Cardiac septum (tissue), 1 donor: ENCODE data around the gene MBP. TPM values are rescaled to one million over a fixed set of nuclear protein-coding genes. Genes with fewer than 3 reads are reported as not detected.
"Not testable (repeated sequence)": the region's sequence is repeated elsewhere in the genome, so short reads cannot be mapped to it uniquely, and the experiment has no call there.

Source experiments
- DNase-seq: peaks from one replicate; pipeline ENCODE4 v3.0.0-alpha.2; 2020; ENCODE audit warnings: low spot score
- intact Hi-C: fragments of 100-400 bp; cut with DNase I; formaldehyde crosslinking; loops from one replicate; pipeline ENCODE4 v1.14.0; 2022
- total RNA-seq: library from RNA; stranded (reverse); fragmentation: NEBNext Ultra II Directional; extraction: Animal tissue kit (Norgen Biotek cat#: 25700); gene quantifications from one replicate; pipeline ENCODE4 v1.2.1, GENCODE V29; 2021
- donor health status: DM: no; HTN: no; CAD: no.

Gene MBP
- total RNA-seq, 1 donor from 2014 or later, result 37.7 TPM

DNA sequence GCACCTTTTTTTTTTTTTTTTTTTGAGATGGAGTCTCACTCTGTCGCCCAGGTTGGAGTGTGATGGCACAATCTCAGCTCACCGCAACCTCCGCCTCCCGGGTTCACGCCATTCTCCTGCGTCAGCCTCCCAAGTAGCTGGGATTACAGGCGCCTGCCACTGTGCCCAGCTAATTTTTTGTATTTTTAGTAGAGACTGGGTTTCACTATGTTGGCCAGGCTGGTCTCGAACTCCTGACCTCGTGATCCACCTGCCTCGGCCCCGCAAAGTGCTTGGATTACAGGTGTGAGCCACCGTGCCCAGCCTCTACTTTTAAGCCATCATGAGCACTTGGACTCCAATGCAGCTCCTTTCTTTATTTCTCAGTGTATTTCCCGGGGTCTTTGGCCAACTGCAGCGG, 111.1 kb downstream of the MBP start:
- intact Hi-C loops, DNase-seq: not testable (repeated sequence)

GRCh38 chr18:77021075-77021474, 111.5 kb downstream of the MBP start:
- intact Hi-C loops, result no loop called here
- no peak for DNase-seq

GRCh38 chr18:77020561-77020960, 112.0 kb downstream of the MBP start:
- DNase-seq, result no peak
- intact Hi-C loops, result no loop called here

GRCh38 chr18:77019641-77020040, 112.9 kb downstream of the MBP start:
- intact Hi-C loops, result no loop called here
- DNase-seq, result no peak

DNA sequence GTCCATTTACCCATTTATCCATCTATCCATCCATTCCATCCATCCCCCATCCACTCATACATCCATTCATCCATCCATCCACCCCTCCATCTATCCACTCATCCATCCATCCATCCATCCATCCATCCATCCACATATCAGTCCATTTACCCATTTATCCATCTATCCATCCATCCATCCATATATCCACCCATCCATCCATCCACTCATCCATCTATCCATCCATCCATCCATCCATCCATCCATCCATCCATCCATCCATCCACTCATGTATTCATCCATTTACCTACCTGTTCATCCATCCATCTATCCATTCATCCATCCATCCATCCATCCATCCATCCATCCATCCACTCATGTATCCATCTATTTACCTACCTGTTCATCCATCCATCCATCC, 113.9 kb downstream of the MBP start:
- intact Hi-C loops, DNase-seq: not testable (repeated sequence)

DNA sequence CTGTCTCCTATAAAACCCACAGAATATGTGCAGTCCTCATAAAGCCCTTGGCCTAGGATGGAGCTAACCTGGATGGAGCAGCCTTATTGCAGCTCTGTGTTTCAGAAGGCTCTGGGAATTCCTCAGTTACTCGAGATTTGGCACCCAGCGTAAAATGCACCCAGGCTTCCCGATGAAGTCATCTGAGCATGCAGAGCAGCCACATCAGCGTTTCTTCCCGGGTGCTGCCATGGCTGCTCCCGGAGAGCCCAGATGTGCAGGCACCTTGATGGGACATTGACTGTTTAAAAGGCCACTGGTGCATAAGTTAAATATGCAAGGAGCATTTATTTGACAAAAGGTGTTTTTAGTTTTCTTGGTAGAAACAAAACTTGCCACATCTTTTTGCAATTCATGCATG, 115.2 kb downstream of the MBP start:
- no peak for DNase-seq
- intact Hi-C loops, result no loop called here

GRCh38 chr18:77016936-77017335, 115.6 kb downstream of the MBP start:
- DNase-seq, result no peak
- intact Hi-C loops, result no loop called here

GRCh38 chr18:77015771-77016710, 116.5 kb downstream of the MBP start:
- intact Hi-C loops, result no loop called here

DNA sequence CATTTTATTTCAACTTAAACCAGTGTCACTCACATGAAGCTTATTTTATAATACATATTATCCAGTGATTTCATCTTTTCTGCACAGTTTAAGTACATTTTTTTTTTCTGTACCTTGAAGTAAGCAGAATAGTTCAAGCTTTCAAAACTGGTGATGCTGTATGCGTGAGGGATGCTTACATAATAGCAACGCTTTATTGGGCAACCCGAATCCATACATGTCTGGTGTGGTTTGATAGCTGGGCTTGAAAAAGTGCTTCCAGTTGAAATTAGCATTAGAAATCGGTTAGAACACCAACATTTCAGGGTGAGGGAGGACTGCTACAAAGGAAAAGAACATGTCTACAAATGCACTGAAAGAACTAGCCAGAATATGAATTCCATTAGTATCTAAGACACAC, 117.4 kb downstream of the MBP start:
- intact Hi-C loops, result no loop called here
- no peak for DNase-seq

More at GRCh38 chr18:77015771-77016710, 116.5 kb downstream of the MBP start:
- no peak for DNase-seq

DNA sequence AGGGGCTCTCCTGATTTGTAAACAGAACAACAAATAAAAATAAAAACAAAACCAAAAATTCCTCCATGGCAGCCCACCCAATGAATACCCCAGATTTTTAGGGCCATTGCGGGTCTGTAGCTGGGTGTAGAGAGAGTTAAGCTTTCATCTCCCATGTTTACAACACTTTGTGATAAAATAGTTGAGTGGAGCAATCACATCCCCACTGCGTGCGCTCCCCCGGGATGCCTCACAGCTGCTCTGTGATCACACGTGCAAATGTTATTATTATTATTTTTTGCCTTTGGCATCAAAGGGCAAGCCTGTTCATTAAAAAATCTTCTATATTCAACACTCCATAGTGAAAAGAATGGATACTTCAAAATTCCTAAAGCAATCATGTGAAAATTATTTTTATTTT, 118.0 kb downstream of the MBP start:
- no peak for DNase-seq
- intact Hi-C loops, result no loop called here

DNA sequence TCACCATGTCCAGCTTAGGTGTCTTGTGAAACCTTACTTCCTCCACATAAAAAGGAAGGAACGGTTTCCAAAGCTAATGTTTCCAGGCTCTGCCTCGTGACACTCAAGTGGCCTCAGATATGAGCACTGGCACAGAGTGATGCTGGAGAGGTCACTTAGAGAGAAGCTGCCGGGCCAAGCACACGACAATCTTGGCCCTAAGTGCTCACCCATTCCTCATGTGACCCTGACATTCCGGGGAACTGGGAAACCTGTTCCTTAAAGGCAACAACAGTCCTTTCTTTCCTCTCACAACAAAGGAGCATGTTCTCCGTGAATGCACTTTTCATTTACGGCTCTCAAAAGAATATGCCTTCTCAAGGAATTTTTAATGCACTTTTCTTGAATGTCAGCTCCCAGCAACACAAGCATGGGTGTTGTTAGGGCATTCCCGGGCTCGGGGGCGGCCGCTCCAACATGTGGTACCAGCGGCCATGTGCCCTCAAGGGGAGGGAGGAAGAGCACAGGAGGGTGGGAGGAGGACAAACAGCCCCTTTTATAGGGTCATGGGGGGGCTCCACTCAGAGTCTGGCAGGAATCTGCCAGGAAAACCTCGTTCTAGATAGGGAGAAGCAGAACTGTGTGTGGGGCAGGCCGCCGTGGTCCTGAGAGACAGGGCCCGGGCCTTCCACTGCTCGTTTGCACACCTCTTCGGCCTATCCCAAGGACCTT, 118.6 kb downstream of the MBP start:
- intact Hi-C loops, result no loop called here

GRCh38 chr18:77012806-77013541, 119.6 kb downstream of the MBP start:
- DNase-seq, result no peak
- intact Hi-C loops, result no loop called here

More for the DNA sequence above, 118.6 kb downstream of the MBP start:
- peak; percentile 83 for DNase-seq

- intact Hi-C loops, result no loop called here
- DNase-seq, result no peak
Measured at GRCh38 chr18:77012120-77012519, 120.5 kb downstream of the MBP start.

GRCh38 chr18:77009675-77010074, 122.9 kb downstream of the MBP start:
- intact Hi-C loops, result loop anchor here (10.0 kb wide), 1 partner anchor 125 kb away; the partner anchor contains the start of gene MBP
- no peak for DNase-seq

DNA sequence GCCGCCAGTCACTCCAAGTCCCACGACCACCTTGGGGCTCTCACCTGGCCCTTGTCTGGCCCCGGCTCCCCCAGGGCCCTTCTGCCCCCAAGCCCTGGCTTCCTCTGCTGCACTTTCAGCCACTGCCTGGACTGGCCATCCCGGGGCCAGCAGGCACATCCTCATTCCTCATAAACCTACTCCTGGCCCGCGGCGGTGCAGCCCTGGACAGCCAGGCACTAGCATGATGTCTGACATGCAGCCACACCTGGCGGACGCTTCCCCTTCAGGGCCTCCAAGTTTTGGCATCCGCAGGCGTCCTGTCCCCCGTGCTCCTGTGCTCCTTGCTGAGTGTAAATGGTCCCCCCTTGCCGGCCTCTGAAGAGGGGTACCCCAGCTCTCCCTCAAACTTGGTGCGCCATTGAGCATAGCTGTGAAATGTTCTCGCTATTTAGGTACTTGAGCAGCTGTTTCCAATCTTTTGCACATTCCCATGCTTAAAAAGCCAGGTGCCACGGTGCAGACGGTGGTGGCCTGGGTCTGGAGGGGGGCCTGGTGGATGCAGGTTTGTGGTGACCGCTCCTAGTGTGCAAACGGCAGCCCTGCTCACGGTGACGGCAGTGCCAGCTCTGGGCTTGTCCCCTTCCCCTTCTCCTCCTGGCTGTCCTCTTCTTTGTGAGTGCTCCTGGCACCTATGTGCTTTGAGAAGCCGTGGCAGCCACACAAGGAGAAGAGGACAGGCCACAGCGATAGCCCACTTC, 123.8 kb downstream of the MBP start:
- DNase-seq, result no peak
- intact Hi-C loops, result loop anchor here (10.0 kb wide), 1 partner anchor 126 kb away; the partner anchor contains the start of gene MBP

- DNase-seq, result no peak
- intact Hi-C loops, result loop anchor here (10.0 kb wide), 1 partner anchor 127 kb away; the partner anchor contains the start of gene MBP
Measured at GRCh38 chr18:77008006-77008405, 124.6 kb downstream of the MBP start.

GRCh38 chr18:77007251-77007650, 125.3 kb downstream of the MBP start:
- DNase-seq, result no peak
- intact Hi-C loops, result loop anchor here (10.0 kb wide), 1 partner anchor 128 kb away; the partner anchor contains the start of gene MBP

DNA sequence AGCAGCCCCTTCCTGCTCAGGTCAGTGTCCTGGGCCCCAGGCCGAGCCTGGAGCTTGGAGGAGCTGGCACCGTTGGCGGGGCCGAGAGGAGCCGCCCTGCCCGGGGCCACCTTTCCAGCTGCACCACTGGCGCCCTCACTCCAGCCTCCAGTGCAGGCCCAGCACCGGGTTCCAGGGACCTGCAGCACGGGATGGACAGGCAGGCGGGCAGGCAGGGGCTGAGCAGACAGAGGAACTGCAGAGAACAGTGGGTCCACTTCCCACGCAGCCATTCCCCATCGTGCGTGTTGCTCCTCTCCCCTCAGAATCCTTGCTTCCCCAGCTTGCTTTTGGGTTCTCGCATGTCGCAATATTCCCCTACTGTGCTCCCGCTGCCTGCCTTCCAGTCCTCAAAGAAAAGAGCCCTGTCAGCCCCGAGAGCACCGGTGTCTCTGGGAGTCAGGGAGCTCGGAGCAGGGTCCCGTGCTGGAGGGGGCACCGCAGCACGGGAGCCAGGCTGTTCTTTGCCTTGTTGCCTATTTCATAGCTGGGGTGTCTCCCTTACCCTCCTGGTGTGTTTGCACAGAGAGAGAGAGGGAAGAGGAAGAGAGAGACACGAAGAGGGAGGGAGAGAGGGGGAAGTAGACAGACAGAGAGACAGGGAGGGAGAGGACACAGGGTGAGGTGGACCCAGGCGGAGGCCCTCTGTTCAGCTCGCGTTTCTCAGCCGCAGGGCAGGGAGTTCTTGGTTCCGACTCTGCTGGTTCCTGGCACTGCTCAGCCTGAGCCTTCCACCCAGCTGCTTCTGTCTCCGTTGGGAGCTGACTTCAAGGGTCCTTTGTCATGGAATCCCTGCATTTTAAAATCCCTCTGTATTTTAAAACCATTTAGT, 126.0 kb downstream of the MBP start:
- DNase-seq, result no peak
- intact Hi-C loops, result loop anchor here (10.0 kb wide), 1 partner anchor 128 kb away; the partner anchor contains the start of gene MBP
